Measurements from ENCODE around the gene SHROOM3.

The SHROOM3 gene

DNA sequence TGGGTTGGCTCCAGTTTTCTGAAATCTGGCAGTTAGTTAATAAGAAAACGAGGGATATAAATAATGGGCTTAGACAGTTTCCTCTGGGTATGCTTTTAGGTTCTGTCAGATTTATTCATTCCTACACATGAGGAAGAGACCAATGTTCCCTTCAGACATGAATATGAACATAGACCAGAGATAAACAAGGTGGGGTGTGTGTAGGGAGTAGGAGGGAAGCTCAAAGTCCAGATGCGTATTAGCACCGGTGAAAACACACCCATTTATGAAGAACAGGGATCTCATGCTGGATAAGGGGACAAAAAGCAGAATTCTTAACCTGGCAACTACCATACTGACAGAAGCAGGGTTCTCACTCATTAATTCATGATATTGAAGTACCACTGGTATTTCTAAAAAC lies 240.0 kb downstream of the SHROOM3 start:
- DNase-seq: no peak

DNA sequence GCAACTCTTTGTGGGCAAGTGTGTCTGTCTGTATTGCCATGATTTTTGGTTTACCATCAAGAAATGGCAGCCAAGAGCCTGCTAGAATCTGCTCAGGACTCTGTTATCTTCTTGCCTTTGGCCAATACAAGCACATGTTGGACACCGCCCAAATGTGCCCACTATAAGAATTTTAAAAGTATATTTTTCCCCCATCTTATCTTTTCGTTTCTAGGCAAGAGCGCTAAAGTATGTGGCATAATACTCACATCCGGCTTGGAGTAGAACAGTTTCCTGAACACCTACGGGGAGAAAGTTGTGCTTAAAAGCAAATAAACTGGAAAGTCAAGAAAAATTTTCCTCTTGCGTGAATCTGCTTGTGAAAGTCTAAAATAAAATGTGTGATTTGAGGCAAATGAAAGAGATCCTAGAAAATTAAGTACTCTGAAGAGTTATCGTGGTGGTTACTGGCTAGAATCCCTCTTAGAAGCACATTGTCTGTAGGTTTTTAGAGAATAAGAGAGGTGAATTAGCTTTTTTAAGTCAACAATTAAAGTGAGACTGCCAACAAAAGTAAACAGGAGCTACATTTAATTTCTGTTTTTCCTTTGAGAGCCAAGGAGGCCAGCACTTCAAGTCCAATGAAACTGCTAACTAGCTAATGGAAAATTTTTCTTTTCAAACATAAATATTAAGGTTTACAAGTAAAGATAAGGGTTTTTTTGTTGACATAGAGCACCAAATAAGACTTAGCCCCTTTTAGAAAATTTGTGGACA lies 242.7 kb downstream of the SHROOM3 start:
- DNase-seq: no peak

DNA sequence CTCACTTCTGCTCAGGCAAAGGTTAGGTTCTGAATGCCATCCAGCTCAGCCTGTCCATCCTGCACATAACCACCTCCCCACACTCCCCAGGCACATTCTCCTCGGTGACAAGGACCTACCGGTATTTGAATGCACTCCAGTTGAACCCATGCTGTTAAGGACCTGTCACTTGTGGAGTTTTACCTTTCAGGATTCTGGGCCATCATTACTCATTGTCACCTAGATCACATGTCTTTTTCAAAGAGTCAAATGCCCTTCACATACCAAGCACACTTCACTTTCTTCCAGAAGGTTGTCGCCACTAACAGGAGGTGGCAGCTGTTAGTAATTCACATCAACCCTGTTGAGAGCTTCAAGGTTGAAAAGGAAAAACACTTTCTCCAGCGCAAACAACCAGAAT lies 244.7 kb downstream of the SHROOM3 start:
- DNase-seq: no peak

DNA sequence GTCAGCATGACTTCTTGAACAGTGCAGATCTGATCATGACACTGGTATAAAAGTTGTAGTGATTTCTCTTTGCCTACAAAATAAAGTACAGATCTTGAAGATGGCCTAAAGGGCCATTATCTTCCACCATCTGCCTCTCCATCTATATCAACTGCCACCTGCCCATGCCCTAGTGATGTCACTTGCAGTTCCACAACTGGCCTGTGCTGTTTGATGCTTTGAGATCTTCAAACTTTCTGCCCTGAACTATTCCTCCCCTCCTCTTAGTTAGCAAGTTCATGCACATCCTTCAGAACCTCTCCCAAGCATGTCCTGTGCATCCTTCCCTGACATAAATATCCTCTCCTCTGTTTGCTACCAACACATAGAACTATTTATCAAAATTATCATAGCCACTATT lies 245.9 kb downstream of the SHROOM3 start:
- no peak for DNase-seq

DNA sequence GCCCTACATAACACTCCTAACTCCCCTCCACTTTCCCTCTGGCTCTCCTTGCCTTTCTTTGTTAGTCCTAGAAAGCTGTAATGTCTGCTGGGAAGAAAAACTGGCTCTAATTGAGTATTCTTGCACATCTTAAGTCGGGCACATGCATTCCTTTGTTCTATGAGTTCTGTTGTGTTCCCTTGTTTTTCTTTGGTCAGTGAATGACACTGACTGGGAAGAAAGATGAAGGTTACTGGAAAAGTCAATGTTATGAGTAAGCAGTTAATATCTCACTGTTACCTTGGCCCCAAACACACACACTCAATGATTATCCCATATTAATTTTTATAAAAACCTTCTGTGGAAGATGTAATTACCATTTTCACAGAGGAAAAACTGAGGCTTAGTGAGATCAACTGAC lies 247.0 kb downstream of the SHROOM3 start:
- no peak for DNase-seq

DNA sequence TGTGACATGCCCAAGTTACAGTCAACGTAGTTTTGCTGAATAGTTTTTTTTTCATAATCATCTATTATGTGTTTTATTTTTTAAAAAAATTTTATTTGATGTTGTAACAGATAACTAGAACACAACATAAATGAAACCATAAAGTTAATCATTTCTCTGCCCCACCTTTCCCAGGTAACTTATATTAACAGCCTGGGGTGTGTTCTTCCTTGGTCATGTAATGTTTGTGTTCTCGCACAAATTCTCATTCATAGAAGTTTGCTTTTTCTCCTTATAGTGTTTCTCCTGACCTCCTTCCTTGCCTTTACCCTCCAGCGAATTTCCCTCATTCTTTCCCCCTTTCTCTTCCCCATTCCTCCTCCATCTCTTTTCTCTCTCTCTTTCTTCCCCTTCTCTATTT lies 248.1 kb downstream of the SHROOM3 start:
- no peak for DNase-seq

DNA sequence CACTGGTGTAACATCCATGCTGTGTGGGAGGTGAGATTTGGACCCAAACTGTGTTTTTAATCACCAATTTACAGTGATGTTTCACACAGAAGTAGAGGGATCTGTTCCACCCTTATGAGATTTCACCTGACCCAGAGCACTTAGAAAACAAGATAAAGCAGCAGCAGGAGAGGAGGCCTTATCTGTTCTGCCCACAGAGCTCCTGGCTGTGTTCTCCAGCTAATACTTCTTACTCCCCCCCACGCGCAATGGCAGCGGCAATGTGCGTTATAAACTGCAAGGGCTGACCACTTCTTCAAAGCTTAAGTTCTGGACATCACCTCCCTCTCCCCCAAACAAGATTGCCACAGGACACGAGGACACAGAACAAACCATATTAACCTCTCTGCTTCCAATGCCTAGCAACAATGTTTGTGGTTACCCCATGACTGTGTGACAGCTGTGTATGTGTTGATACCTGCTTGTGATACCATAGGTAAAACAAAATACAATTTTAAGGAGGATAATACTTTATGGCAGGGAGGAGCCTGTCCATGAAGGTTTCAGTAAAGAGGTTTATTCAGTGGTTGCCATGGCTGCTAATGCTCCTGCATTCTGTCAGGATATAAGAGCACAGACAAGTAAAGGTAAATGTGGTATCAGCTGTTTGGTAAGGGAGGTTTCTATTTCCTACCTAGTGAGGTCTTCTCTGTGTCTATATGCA lies 252.9 kb downstream of the SHROOM3 start:
- DNase-seq: no peak

DNA sequence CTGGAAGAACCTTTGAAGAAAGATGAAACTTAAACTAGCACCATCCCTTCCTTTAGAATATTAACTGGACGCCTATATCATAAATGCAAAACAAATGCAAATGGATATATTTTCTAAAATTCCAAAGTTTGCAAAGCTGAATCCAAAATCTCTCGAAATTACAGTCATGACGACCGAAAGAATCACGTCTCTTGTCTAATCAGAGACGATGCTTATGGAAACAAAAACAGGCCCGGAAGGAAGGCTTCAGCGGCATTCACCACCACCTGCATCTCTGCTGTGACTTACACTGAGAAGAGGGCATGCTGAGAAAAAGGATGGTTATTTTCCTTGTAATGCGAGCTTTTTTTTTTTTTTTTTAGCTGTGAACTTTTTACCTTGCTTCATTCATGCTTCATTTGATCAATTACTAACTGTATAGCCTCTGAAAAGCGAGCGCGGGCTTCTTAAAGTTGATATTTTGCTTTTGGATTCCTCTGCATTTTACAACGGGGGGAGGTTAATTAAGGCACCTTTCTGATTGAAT lies 253.7 kb downstream of the SHROOM3 start:
- no peak for DNase-seq

DNA sequence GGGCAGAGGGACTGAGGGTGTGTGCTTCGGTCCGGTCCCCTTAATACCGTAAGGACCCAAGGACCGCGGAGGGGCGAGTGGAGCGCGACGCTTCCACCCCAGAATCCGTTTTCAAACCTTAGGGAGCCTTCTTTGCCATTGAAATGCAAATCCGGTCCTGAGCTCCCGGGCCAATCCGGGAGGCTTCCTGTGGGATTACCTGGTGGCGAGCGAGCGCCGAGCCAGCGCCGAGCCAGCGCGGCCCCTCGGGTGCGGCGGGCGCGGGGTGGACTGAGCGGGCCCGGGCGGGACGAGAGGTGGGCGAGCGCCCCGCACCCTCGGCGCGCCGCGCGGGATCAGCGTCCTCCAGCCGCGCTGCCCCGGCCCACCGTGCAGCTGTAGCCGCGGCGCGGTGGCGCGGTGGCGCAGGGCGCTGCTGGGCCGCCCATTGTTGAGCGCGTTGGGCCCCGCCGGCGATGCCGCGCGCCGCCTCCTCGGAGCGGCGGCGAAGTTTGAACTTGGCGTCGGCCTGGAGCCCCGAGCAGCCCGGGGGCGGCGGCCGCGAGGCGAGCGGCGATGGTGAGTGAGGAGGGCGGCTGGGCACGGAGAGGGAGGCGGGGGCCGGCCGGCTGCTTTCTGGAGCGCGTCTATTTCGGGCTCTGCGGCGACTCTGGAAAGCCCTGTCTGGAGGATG lies 254.3 kb downstream of the SHROOM3 start:
- peak; percentile 17 for DNase-seq

DNA sequence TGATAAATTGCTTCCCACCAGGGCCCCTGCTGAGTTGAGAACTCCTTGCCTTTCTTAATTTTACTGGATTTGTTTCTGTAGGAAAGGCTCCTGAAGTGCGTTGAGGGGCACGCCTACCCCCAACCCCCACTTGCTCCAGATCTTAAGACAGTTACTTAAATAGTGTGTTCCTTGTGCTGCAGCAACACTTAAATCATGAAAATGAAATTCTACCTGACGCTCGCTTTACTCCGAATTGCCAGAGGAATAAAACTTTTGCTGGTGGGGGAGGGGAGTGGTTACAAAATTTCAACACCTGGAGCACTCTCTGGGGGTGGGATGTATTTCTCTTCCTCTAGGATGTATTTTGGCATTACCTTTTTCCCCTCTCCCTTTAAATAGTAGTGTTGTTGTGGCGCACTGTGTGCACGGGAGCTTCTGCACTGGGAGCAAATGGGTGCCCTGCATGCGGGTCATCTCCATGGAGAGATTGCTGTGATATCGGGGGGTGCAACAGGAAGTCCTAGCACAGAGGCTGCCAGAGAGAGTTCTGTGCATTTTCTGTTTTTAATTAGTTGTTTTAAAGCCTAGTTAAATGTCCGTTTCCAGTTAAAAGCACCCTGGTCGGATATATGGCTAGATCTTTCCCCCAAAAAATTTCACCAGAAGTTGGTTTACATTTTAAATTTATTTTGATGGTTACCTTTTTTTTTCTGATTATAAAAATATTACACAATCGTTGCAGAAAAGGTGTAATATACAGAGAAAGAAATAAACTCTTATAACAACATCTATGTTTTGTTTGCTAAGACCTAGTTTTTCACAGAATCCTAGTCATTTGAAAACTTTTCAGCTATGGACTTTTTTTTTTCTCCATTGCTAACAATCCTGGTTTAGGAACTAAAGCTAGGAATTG lies 255.2 kb downstream of the SHROOM3 start:
- no peak for DNase-seq

DNA sequence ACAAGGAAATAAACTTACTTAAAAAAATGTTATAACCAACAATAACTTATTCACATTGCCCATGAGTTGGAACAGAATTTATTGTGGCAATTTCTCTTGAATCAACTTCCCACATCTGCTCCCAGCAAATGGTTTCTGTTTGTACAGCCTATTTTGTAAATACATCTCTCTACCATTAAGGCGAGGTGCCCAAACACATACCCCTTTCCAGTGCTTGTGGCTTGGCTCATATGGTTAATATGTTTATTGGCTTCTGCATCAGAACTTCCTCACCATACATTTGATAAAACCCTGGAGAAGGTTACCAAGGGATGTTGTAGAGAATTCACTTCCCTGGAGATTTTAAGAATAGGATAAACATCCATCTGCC lies 255.9 kb downstream of the SHROOM3 start:
- DNase-seq: no peak

DNA sequence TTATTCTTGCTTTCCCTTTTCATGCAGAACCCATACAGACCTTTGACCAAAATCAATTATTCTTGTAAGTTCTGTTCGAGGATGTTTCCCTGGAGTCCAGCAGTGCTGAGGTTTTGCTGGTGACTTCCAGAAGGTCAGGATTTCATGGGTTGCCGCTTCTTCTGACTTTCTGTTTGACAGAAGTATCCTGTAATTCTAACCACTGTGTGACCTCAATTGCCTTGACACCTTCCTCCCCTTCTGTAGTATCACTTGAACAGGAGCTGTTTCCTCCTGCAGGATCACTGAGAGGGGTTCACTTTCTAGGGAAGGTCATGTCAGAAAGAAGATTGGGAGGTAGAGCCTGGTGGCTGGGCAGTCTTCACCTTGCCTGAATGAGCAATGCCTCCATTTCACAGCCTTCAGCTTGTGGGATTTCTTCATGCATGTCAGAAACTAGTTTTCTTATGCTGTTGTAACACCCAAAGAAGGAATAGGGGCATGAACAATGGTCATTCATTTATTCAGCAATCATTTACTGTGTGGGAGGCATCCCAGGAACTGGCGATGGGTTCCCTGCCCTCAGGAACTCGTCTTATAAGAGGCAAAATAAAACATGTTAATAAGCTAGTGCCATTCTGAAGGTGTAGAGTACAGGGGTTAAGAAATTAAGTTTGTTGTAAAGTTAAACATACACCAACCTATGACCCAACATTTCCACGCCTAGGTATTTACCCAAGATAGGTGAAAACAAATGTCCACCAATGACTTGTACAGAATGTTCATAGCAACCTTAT lies 257.0 kb downstream of the SHROOM3 start:
- no peak for DNase-seq

DNA sequence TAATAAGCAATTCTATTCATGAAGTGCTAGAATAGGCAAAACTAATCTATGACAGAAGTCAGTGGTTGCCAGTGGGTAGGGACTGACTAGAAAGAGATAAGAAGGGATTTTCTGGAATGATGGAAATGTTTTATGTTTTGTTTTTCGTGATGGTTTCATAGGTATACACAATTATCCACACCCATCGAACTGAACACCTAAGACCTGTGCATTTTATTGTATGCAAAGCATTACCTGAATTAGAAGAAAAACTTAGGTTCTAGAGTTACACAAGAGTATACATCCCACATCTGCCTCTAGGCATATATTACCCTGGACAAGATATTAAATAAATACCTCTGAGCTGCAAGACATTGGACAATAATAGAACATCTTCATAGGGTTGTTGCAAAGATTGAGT lies 257.7 kb downstream of the SHROOM3 start:
- DNase-seq: no peak

DNA sequence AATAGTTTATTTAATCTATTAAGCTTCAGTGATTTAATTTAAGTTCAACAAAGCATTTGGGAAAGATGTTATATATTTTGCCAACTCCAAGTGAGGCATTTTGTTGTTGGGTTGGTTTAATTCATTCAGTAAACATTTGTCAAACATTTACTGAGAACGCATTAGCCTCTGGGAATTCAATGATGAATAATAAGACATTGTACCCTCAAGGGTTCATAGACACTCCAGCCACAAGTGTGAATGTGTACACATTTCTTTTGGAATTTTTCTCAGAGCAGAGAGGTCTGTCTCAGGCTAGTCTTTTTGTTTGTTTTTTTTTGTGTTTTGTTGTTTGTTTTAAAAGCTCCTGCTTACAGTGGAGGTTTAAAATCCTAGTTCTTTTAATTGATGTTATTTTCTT lies 259.0 kb downstream of the SHROOM3 start:
- DNase-seq: no peak

DNA sequence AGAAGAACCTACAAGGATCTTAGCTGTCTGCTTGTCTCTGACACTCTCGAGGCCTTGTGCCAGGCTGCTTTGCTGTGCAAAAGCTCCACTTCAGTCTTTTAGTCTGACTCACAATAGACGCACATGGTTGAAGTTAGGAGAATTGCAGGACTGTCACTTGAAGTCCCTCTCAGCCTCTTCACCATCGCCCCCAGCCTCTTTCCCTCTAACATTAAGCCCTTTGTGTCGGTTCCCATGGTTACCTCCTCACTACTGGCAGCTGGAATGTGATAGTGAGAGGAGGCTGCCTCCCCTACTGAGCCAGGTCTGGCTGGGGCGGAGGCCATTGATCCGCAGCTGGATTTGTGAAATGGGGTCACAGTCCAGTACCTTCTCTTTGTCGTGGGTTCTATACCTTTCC lies 261.1 kb downstream of the SHROOM3 start:
- no peak for DNase-seq

DNA sequence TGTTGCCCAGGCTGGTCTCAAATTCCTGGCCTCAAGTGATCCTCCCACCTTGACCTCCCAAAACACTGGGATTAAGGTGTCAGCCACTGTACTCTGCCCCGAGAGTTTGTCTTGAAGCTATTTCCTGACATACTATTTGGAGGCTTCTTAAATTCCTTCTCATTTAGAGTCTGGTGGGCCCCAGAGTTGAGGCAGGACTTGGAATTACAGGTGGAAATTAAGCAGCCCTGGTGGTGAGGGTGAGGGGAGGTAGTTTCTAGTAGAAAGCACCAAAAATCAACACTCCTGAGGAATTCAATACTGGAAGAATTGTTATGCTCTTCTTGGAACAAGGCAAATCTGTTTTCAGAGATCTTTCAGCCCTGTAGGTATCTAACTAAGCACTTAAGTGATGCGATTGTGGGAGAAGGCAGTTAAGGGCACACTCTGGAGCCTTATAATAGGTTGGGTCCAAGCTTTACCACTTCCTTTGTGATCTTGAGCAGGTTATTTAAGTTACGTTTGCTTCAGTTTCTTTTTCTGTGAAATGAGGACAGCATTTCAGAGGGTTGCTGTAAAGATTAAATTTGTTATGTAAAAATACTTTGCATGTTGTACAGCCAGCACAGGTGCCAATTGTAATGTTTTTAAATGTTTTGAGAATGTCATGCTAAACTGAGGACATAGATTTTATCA lies 262.2 kb downstream of the SHROOM3 start:
- no peak for DNase-seq

DNA sequence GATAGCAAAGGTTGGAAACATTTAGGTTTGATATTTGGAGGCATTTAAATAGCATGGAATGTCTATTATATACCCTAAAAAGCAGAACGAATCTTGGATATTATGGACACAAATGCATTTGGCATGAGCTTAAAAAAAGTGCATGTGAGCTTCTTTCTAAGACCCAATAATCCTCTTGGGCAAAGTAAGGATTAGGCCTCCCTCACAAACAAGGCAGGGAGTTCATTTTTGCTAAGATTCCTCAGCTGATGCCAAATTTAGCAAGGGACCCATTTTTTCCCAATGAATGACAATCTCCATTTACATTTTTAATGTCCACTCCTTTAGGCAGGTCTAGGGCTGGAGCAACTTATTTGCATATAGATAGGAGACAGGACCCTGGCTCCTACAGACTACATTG lies 263.1 kb downstream of the SHROOM3 start:
- DNase-seq: no peak

DNA sequence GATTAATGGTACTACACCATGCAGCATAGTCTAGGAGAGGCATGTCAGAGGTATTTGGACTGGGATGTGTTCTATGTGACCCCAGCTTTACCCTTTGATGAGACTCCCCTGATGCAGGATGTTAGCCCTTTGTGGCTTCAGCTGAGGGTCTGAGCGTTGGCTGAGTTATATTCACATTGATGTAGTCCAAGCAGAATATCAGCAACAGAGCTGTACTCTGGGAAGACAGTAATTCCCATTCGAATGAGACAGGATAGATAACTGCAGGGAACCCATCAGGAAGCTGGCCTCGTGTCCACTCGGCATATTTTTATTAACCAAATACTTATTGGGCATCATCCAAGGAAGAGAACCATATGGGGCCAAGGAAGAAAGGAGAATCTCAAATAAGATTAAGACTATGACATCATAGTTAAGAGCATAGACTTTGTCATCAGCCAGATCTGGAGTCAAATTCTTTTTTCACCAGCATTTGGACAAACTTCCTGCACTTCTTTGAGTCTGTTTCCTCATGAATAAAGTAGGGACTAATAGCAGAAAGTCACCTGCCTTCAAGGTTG lies 264.8 kb downstream of the SHROOM3 start:
- DNase-seq: no peak

DNA sequence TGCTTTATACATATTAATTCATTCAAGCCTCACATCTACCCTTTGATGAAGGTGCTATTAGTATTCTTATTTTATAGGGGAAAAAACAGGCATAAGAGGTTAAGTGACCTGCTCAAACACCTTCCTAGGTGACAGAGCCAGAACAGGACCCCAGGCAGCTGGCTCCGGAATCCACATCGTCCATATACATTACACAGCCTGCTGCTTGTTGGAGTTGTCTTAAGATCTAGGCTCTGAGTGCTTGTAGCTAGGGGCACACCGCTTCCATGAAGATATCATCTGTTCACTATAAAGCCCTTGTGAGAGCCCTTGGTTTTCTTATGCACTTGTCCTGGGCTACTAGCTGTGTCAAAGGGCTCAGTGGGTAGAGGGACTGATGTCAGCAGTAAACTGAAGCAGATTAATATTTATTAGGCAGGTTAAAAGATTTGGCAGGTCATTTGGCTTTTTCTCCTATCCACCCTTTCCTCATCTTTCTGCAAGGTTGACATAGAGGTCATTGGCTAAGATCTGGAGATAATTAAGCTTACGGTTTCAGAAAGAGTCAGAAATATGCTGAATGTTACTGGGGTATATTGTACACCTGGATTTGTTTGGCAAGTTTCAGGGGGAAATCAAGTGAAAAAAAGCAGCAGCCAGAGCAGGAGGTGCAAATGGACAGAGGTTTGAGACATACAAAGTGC lies 267.6 kb downstream of the SHROOM3 start:
- no peak for DNase-seq

DNA sequence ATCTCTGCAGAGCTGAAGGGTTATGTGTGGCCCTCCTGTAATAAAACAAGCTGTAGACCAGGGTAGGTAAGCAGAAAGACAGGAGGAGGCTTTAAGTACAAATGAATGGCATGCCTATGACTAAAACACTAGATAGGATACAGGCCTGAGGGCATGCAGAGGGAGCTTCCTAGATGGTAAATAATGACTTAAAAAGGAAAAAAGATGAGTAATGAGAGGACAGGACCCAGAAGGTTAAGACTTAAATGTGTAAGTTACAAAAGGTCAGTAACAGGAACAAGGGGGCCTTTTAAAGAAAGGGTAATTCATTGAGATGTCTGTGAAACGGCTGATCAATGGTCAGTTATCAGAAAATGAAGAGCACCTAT lies 268.1 kb downstream of the SHROOM3 start:
- no peak for DNase-seq

DNA sequence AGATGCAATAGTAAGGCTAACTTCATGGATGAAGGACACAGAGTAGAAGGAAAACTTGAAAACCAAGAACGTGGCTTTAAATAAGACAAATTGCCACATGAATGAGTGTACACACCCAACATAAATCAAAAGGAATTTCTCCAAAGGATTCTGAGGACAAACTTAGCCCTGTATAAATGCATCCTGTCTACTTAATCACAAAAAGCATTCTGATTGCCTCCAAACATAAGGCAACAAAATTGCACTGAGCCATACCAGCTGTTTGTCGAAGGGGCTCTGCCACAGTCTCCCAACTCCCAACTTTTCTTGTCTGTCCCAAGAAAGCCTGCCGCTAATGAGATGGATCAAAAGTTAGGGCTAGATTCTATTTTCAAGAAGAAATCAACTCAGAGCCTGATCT lies 268.6 kb downstream of the SHROOM3 start:
- no peak for DNase-seq

Measured in activated CD4-positive, alpha-beta T cell treated with anti-CD3 and anti-CD28 coated beads, Interleukin-2, amount 50 U/mL, for 16 hours (primary cell).